ENCODE measurements around the gene PYM1. TPM values are rescaled to one million over a fixed set of nuclear protein-coding genes. Genes with fewer than 3 reads are reported as not detected.

PYM1 gene
- total RNA-seq, 1 experiment from 2014 or later, result 33.6 TPM

DNA sequence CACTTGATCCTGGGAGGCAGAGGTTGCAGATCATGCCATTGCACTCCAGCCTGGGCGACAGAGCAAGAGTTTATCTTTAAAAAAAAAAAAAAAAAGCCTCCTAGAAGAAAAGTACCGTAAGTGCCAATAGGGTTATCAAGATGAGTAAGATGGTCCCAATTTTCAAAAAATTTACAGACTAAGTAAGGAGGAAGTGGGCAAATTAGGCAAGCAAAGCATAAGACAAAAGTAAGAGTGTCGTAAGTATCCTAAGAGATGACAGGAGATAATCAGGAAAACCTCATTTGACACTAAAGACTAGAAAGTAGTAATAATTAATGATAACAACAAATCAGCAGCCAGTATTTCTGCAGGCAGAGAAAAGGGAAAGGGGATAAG lies 12.2 kb downstream of the PYM1 start:
- H3K4me1 Mint-ChIP-seq (ENCODE audit: low read depth, unreplicated experiment), result peaks cover 18% of the 10 kb centered on the region
- no peak overlapping the region for H3K4me3 Mint-ChIP-seq (ENCODE audit: low read depth, unreplicated experiment)
- TF ChIP-seq, protein P1, sequence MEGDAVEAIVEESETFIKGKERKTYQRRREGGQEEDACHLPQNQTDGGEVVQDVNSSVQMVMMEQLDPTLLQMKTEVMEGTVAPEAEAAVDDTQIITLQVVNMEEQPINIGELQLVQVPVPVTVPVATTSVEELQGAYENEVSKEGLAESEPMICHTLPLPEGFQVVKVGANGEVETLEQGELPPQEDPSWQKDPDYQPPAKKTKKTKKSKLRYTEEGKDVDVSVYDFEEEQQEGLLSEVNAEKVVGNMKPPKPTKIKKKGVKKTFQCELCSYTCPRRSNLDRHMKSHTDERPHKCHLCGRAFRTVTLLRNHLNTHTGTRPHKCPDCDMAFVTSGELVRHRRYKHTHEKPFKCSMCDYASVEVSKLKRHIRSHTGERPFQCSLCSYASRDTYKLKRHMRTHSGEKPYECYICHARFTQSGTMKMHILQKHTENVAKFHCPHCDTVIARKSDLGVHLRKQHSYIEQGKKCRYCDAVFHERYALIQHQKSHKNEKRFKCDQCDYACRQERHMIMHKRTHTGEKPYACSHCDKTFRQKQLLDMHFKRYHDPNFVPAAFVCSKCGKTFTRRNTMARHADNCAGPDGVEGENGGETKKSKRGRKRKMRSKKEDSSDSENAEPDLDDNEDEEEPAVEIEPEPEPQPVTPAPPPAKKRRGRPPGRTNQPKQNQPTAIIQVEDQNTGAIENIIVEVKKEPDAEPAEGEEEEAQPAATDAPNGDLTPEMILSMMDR (IDR thresholded peaks at IDR 0.05; ENCODE audit: unreplicated experiment), result no peak
- H3K27me3 Mint-ChIP-seq (ENCODE audit: unreplicated experiment), result no peaks in the 10 kb centered on the region
- CTCF ChIA-PET, result interaction anchor here (0.9 to 1.1 kb wide), 2 partner anchors 12 to 167 kb away, joined by 3 to 4 read pairs; no protein-coding TSS in a partner anchor
- no peaks in the 10 kb centered on the region for H3K9me3 Mint-ChIP-seq (ENCODE audit: low read depth, unreplicated experiment)
- no peak overlapping the region for H3K27ac Mint-ChIP-seq (ENCODE audit: unreplicated experiment)
- intact Hi-C loops (cut with micrococcal nuclease; ENCODE audit: unreplicated experiment), result no loop called here
- H3K36me3 Mint-ChIP-seq (ENCODE audit: insufficient read depth, unreplicated experiment), result peaks cover 8% of the 10 kb centered on the region
- BruUV-seq (replicated peaks), result no TSS peak
- DNase-seq, result no peak

DNA sequence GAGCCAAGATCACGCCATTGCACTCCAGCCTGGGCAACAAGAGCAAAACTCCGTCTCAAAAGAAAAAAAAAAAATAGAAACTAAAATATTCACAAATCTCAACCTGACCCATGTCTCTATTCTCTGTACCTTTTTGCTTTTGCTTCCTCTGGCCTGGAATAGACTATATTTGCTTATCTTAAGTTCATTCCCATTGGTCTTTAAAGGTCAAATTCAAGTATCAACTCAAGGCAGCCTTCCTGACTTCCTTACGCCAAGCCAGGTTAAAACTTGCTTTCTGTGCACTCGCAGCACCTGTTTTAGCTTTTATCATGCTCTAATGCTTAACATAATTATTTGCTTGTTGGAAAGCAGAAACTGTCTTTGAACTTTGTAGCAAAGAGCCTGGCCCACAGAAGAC lies 14.8 kb downstream of the PYM1 start:
- no peaks in the 10 kb centered on the region for H3K27me3 Mint-ChIP-seq (ENCODE audit: unreplicated experiment)
- CTCF ChIA-PET, result no interaction called here

DNA sequence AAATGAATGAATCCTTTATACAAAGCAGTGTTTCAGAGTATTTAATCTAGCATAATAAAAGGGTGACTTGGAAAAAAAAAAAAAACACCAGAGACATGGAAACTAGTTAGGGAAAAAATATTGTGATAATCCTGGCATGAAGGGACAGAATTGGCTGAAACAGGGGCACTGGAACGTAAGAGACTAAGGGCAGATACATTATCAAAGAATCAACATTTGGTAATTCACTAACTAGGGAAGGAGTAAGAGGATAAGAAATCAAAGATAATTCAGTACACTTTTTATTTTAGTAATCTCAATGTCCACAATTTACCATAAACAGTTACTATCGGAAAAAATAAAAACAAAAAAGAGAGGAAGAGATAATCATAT lies 18.2 kb downstream of the PYM1 start:
- no peak for DNase-seq
- H3K4me1 Mint-ChIP-seq (ENCODE audit: low read depth, unreplicated experiment), result peaks cover 21% of the 10 kb centered on the region
- no TSS peak for BruUV-seq (replicated peaks)
- intact Hi-C loops (cut with micrococcal nuclease; ENCODE audit: unreplicated experiment), result loop anchor here (5.0 kb wide), 1 partner anchor 82 kb away; the partner anchor contains the start of gene DNAJC14
- no peaks in the 10 kb centered on the region for H3K9me3 Mint-ChIP-seq (ENCODE audit: low read depth, unreplicated experiment)
- CTCF ChIA-PET, result no interaction called here
- peaks cover 12% of the 10 kb centered on the region for H3K36me3 Mint-ChIP-seq (ENCODE audit: insufficient read depth, unreplicated experiment)
- peak overlapping the region; percentile 40 for H3K4me3 Mint-ChIP-seq (ENCODE audit: low read depth, unreplicated experiment)
- TF ChIP-seq, protein P1 (IDR thresholded peaks at IDR 0.05; ENCODE audit: unreplicated experiment), result no peak
- H3K27ac Mint-ChIP-seq (ENCODE audit: unreplicated experiment), result peak overlapping the region; percentile 35
- H3K27me3 Mint-ChIP-seq (ENCODE audit: unreplicated experiment), result no peaks in the 10 kb centered on the region

More for the DNA sequence above, 14.8 kb downstream of the PYM1 start:
- Mint-ChIP-seq H3K36me3 (ENCODE audit: insufficient read depth, unreplicated experiment) (peaks cover 12% of the 10 kb centered on the region), H3K4me1 (ENCODE audit: low read depth, unreplicated experiment) (peaks cover 35% of the 10 kb centered on the region), H3K27ac (ENCODE audit: unreplicated experiment) (no peak overlapping the region), H3K4me3 (ENCODE audit: low read depth, unreplicated experiment) (no peak overlapping the region), H3K9me3 (ENCODE audit: low read depth, unreplicated experiment) (no peaks in the 10 kb centered on the region)
- no peak for DNase-seq
- BruUV-seq (replicated peaks), result no TSS peak
- TF ChIP-seq, protein P1 (IDR thresholded peaks at IDR 0.05; ENCODE audit: unreplicated experiment), result no peak
- intact Hi-C loops (cut with micrococcal nuclease; ENCODE audit: unreplicated experiment), result no loop called here

DNA sequence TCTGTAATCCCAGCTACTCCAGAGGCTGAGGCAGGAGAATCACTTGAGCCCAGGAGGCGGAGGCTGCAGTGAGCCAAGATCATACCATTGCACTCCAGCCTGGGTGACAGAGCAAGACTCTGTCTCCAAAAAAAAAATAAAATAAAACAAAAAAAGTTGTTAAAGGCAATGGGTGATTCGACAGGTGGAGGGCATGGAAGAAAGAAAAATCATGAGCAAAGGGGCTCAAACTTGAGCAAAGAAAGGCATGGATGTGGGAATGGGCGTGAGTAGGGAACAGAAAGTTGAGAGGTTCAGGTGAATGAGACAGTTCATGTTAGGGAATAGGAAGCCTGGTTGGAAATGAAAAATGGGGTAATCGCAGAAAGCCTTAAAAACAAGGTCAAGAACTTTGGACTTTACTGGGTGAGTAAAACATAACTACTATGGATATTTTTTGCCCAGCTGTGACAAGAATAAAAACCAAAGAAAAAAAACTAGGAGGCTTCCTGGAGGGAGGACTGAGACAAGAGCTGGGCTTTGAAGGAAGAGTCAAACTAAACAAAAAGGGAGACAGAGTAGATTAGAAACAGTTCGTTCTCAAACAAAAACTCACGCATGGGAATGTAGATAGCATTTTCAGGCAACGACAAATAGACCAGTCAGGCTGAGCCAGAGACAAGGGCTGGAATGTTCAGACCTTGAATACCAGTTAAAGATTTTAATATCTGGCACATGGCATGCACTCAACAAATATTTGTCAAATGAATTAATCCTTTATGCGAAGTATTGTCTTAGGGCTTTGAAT lies 18.8 kb downstream of the PYM1 start:
- CTCF ChIA-PET, result no interaction called here
- H3K27me3 Mint-ChIP-seq (ENCODE audit: unreplicated experiment), result no peaks in the 10 kb centered on the region
- H3K4me3 Mint-ChIP-seq (ENCODE audit: low read depth, unreplicated experiment), result peak overlapping the region; percentile 40
- TF ChIP-seq, protein P1 (IDR thresholded peaks at IDR 0.05; ENCODE audit: unreplicated experiment), result no peak
- no peaks in the 10 kb centered on the region for H3K9me3 Mint-ChIP-seq (ENCODE audit: low read depth, unreplicated experiment)
- intact Hi-C loops (cut with micrococcal nuclease; ENCODE audit: unreplicated experiment), result loop anchor here (5.0 kb wide), 1 partner anchor 82 kb away; the partner anchor contains the start of gene DNAJC14
- H3K27ac Mint-ChIP-seq (ENCODE audit: unreplicated experiment), result peak overlapping the region; percentile 35
- BruUV-seq (replicated peaks), result no TSS peak
- H3K36me3 Mint-ChIP-seq (ENCODE audit: insufficient read depth, unreplicated experiment), result peaks cover 12% of the 10 kb centered on the region
- H3K4me1 Mint-ChIP-seq (ENCODE audit: low read depth, unreplicated experiment), result peaks cover 17% of the 10 kb centered on the region
- DNase-seq, result peak; percentile 26
